ENCODE measurements around the gene ZNF275.

DNA sequence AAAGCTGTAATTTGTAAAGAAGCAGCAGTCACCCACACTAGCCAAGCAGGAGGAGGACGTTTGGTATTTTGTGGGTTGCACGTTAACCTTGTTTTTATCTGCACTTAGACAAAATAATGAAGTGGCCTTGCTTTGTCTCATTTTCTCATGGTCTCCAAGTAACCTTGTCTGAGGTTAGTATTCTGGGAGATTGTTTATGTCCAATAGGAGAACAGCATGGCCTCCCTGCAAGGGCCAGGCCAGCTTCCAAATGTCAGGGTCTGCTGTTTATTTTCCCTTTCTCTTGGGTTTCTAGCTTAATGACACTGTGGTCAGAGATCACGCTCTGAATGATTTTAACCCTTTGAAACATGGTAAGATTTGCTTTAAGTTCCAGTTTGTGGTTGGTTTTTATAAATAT is 37.3 kb downstream of the ZNF275 start:
- TF ChIP-seq, protein P1, sequence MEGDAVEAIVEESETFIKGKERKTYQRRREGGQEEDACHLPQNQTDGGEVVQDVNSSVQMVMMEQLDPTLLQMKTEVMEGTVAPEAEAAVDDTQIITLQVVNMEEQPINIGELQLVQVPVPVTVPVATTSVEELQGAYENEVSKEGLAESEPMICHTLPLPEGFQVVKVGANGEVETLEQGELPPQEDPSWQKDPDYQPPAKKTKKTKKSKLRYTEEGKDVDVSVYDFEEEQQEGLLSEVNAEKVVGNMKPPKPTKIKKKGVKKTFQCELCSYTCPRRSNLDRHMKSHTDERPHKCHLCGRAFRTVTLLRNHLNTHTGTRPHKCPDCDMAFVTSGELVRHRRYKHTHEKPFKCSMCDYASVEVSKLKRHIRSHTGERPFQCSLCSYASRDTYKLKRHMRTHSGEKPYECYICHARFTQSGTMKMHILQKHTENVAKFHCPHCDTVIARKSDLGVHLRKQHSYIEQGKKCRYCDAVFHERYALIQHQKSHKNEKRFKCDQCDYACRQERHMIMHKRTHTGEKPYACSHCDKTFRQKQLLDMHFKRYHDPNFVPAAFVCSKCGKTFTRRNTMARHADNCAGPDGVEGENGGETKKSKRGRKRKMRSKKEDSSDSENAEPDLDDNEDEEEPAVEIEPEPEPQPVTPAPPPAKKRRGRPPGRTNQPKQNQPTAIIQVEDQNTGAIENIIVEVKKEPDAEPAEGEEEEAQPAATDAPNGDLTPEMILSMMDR (conservative IDR thresholded peaks at IDR 0.05 in 1 of 2, IDR thresholded peaks at IDR 0.05 in 1 of 2; ENCODE audit: extremely low read depth in 1 of 2, insufficient read depth in 1 of 2, low read depth in 1 of 2, low read length in 2 of 2): no peak
- no peak for TF ChIP-seq EZH2 (IDR thresholded peaks at IDR 0.05; ENCODE audit: borderline replicate concordance, low read length)
